Dermis microvascular lymphatic vessel endothelial cell (primary cell): ENCODE results near the gene POLR1H. TPM values are rescaled to one million over a fixed set of nuclear protein-coding genes. Genes with fewer than 3 reads are reported as not detected.

ENCODE experiments used
- DNase-seq, 2 donors: peaks; one replicate each; pipeline versions ENCODE4 v3.0.0 to v3.0.0-alpha.2; 2010; ENCODE audit warnings: low read depth in 2 of 2
- total RNA-seq: library from RNA; depleted of rRNA; stranded (reverse); fragments of >200 nt; gene quantifications from 2 replicates; pipeline ENCODE4 v1.2.1, GENCODE V29; 2014

Gene POLR1H
- total RNA-seq, 1 donor from 2014 or later: 36.2 TPM

GRCh38 chr6:30061858-30062458, 893 bp downstream of the POLR1H start:
- peak in 1 of 2 donors; percentile 29 for DNase-seq

DNA sequence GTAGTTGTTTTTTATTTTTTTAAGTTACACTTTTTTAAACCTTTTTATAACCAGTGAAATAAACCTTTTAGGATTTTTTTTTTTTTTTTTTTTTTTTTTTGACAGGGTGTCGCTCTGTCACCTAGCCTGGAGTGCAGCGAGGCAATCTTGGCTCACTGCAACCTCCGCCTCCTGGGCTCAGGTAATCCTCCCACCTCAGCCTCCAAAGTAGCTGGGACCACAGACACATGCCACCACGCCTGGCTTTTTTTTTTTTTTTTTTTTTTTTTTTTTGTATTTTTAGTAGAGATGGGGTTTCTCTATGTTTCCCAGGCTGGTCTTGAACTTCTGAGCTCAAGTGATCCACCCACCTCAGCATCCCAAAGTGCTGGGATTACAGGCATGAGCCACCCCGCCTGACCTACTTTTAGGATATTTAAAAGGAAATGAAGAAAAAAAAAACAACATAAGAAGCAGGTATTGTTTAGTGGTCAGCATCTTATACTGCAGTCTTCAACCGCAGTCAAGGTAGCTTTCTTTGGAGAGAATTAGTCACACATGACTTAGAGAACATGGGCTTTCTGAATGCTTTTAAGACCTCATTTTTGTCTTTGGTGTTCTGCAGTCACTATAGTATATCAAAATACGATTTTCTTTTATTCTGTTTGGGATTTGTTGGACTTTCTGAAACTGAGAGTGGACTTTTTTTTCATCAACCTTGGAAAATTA, 1.6 kb downstream of the POLR1H start:
- no peak for DNase-seq

DNA sequence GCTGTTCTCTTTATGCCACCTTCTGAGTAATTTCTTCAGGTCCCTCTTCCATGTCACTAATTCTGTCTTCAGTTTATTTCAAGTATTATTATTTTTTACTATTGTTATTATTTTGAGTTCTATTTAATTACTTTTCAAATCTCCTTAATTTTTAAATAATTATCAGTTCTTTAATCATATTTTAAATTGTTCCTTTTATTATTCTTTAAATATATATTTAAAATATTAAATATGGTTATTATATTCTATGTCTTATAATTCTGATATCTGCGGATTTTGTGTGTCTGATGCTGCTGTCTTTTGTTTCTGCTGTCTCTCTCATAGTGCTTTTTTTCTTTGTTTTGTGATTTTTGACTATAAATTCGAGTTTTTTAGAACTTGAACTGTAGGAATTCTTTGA, 2.2 kb downstream of the POLR1H start:
- no peak for DNase-seq

GRCh38 chr6:30066082-30066481, 5.0 kb downstream of the POLR1H start:
- no peak for DNase-seq

DNA sequence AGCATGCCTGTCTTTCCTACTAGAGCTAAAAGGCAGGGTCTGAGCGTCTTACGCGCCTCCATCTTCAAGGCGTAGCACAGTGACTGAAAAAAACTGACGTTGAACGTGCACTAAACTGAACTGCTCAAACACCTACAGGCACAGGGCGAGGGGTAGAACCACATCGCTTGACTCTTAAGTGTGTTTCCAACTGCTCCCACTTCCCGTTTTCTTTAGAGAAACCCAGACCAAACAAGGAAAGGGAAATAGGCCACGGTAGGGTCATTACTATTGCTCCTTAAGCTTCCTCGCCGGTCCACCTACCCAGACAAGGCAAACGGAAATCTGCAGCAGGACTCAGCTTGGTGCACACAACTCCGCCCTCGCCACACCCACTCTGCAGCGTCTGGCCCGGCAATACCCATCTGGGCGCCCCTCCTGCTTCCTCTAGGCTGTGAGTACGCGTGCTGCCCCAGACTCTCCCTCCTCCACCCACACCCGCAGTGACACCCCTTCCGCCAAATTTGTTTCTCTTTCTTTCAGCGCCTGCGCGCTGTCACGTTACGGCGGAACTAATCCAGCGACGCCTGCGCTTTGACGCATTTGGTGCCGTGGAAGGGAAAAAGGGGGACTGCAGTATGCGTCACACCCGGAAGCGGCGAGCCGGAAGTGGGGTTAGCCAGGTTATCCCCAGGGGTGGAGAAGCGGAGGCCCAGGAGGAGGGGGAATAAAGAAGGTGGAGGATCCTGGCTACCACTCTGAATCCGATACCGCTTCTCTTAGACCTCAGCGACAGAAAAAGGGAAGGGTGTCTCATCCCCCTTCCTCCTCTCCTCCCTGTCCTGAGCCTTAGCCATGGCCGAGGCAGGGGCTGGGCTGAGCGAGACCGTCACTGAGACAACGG, 5.8 kb downstream of the POLR1H start, which contains the start of gene PPP1R11:
Gene PPP1R11 (plus strand): TSS at position 622 of the 883 bp plus-strand sequence. CDS start 213 bp downstream, at position 835.
- DNase-seq: peak; percentile 98 to 99

GRCh38 chr6:30067460-30068139, 6.5 kb downstream of the POLR1H start:
- DNase-seq: no peak

- DNase-seq: peak in 1 of 2 donors; percentile 34
Measured at GRCh38 chr6:30071081-30071818, 10.2 kb downstream of the POLR1H start.

DNA sequence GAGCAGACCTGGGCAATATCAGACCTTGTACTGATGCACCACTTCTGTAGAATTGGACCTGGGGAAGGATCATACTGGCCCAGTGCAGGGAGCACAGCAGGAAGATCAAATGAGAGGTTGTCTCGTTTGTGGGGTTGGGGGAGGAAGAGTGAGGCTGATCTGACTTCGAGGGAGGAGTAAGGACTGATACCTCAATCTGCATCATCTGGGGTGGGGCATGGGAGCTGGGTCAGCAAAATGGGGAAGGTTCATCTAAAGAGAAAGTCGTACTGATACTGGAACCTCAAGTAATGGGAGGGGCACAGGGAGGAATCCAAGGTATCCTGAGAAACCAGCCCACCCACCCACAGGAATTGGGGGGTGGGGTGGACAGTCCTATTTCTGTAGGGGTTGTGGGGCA, 10.8 kb downstream of the POLR1H start:
- DNase-seq: no peak

DNA sequence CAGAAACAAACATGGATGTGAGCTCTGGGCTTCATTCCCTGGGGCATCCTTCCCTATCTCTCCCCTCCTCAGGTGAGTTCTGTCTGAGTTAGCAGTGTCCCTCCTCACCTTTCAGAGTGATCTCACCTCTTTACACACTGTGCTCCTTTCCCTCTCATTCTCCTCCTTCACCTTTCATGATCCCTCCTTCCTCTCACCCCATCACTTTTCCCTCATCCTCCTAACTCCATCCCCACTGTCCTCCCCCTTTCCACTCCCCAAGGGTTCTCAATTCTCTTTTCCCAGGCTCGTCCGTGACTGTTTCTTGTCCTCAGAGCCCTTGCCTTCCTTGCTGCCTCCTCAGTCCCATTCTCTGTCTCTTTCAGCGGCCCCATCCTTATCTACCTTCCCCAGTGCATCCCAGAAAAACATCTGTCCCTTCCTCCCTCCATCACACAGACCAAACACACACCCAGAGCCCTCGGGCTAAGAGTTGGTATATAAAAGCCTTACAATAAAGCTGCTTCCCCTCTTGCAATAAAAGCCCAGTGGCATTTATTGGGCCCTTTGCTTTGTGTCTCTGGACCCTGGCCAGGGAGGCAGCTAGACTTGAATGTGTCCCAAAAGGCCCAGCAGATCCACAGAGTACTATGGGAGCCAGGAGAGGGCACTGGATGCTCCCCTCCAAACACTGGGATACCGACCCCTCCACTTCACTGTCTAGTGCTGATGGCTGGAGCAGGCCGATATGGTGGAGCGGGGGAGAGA, 12.6 kb downstream of the POLR1H start:
- no peak for DNase-seq

DNA sequence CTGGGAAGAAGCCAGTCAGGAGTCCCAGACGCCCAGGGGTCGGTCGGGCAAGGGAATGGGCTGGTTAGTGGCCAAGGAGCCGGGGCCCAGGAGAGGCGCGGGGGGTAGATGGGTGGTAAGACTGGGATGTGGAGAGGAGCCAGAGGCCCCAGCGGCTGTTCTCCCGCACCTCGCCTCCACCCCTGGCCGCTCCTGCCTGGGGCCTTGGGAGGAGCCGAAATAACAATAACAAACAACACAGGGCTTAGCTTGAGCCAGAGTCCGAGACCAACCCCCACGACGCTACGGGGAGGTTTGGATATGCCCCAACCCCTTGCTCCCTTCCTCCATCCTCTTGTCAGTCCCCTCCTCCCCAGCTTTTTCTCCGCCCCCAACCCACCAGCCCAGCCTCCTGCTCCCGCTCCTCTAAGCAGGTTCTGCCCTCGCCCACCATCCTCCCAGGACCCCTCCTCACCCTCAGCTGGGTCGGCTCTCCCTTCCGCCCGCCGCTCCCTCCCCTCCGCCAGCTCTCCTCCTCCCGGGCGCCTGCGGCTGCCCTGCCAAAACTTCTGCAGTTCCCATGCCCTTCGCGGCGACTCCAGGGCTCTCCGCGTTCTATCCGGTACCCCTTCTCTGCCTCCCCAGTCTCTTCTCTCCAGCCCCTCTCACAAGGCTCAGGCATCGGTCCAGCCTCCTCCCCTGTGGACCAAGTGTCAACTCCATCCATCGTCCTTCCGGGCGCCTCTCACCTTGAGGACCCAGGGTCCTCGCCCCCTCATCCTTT, 13.4 kb downstream of the POLR1H start:
- DNase-seq: no peak

DNA sequence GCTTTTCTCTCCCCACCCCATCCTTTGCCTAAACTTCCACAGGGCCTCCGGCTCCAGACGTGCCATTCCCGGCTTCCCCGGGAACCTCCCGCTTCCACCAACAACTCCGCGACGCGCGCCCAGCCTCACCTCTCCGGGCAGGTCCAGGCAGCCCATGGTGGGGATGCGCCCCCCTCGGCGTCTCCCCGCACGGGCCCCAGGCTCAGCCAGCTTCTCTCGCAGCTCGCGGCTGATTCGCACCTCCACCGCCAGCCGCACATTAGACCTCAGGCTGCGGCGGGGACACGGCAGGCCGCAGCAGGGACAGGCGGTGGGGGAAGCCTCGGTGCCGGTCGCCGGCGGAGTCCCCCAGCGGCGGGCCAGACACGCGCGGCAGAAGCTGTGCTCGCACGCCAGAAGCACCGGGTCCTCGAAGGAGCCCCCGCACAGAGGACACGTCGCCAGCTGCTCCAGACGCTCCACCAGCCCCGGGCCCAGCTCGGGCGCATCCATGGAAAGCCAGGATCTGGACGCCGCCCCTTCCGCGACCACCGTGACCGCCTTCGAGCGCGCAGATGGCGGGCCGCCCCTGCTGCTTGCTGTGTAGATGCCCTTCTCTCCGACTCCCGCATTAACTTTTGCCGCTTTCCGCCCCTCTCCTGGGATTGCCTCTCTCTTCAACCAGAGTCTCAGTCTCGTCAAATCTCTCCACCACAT, 14.2 kb downstream of the POLR1H start, which contains the start of gene RNF39:
Gene RNF39 (minus strand): TSS at position 676 of the 696 bp plus-strand sequence. CDS start 184 bp downstream, at position 492.
- DNase-seq: no peak

GRCh38 chr6:30075790-30076732, 15.0 kb downstream of the POLR1H start:
- no peak for DNase-seq

- no peak for DNase-seq
Measured at GRCh38 chr6:30077218-30077617, 16.2 kb downstream of the POLR1H start.

GRCh38 chr6:30087876-30088275, 26.8 kb downstream of the POLR1H start:
- no peak for DNase-seq

DNA sequence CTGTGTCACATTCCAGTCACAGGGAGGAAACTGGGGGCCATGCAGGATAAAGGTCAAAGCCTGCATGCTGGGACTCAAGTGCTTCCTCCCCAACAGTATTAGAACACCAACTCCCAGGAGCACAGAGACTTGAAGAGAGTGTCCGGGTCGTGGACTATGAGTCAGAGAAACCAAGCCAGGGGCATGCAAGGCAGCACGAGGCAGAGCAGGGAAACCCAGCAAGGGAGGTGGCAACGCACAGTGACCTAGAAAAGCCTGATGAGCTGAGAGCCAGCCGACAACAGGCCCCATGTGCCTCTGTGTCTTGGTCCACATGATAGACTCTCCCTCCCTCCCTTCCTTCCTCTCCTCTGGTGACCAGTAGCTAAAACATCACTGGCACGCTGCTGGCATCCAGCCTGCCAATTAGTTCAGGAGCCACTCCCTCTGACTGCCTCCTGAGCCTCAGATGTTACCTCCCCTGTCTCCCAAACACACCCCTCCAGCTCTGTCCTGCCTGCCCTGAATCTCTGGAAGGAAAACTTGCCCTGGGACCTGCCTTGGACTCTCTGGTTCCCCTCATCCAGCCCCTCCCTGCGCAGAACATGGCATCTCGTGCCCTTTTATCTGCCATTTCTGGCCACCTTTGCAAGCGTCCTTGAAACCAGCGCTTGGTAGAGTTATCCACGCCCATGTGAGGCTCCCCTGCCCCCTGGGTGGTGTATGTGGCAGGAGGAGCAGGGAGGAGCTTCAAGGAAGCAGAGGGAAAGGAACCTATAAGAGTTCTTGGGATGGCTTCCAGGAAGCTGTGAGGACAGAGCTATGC, 30.7 kb downstream of the POLR1H start:
- DNase-seq: peak in 1 of 2 donors; percentile 23

DNA sequence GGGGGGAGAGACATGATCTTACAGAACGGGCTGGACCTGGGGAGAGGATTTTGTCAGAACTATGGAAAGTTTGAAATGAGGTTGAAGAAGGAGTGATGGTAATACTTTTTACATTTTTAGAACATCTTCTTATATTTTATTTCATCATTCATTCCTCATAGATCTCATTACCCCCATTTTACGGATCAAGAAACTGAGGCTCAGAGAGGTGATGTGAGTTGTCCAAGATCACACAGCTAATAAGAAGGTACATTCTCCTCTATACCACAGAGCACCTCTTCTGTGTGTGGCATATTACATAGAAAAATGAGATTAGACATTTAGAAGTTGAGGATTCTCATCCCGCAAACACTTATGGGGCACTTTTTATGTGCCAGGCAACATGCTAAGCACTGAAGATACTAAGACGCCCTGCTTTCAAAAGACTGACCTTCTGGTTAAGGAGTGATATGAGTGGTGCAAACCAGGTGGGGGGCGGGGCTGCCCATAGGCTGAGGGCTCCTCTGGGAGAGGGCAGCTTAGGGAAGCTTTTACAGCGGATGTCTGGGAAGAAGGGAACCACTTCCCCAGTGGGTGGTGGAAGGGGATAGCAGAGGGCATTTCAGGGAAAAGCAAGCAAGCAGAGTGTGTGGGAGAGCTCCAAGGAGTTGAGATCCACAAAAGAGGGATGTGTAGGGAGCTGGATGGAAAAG, 31.9 kb downstream of the POLR1H start:
- no peak for DNase-seq
